A673 (cell line): ENCODE results near the gene NFATC1.

Experiments
- CTCF ChIP-seq: fragments of 300-800, 200-600 bp; sonication (generic); conservative IDR thresholded peaks from 2 replicates; pipeline ENCODE4 v1.5.1; 2017; ENCODE audit warnings: low read depth, mild to moderate bottlenecking, antibody characterized with exemption, low read length, moderate library complexity, mixed read lengths
- EZH2 ChIP-seq: fragments of 200-600 bp; sonication (generic); IDR thresholded peaks from 2 replicates; pipeline ENCODE4 v1.6.1; 2017; ENCODE audit warnings: borderline replicate concordance, low read depth, mild to moderate bottlenecking, mixed read lengths, antibody characterized with exemption, low read length; ENCODE audit not compliant: poor library complexity, severe bottlenecking

- TF ChIP-seq CTCF (no peak), EZH2 (no peak)
Observed at GRCh38 chr18:79466591-79466990, 70.9 kb downstream of the NFATC1 start.
